Endodermal cell (in vitro differentiated cells): Measurements from ENCODE around the gene SSBP3. TPM values are rescaled to one million over a fixed set of nuclear protein-coding genes. Genes with fewer than 3 reads are reported as not detected.

ENCODE experiments used
- DNase-seq: peaks from one replicate; pipeline ENCODE4 v3.0.0-alpha.2; 2017
- H3K27ac ChIP-seq: 2 replicates; pipeline ENCODE4 v1.5.1; 2013; ENCODE audit warnings: mild to moderate bottlenecking, low read depth, low read length, moderate library complexity
- H3K27me3 ChIP-seq: 2 replicates; pipeline ENCODE4 v1.6.1; 2013; ENCODE audit warnings: mild to moderate bottlenecking, low read length, moderate library complexity; ENCODE audit not compliant: insufficient read depth, control insufficient read depth, poor library complexity, severe bottlenecking
- H3K36me3 ChIP-seq: 2 replicates; pipeline ENCODE4 v1.7.0; 2013; ENCODE audit warnings: mild to moderate bottlenecking, low read length, moderate library complexity; ENCODE audit not compliant: control insufficient read depth, insufficient read depth
- H3K4me1 ChIP-seq: one replicate; pipeline ENCODE4 v1.7.0; 2013; ENCODE audit warnings: low read length; ENCODE audit not compliant: control insufficient read depth, insufficient read depth
- H3K4me3 ChIP-seq: 2 replicates; pipeline ENCODE4 v1.5.1; 2013; ENCODE audit warnings: mild to moderate bottlenecking, low read length, moderate library complexity
- H3K9ac ChIP-seq: 2 replicates; pipeline ENCODE4 v1.6.1; 2013; ENCODE audit warnings: mild to moderate bottlenecking, low read length, moderate library complexity; ENCODE audit not compliant: poor library complexity, severe bottlenecking; ENCODE audit errors: extremely low read depth
- H3K9me3 ChIP-seq: 2 replicates; pipeline ENCODE4 v1.6.1; 2013; ENCODE audit warnings: mild to moderate bottlenecking, low read length, moderate library complexity; ENCODE audit not compliant: control insufficient read depth
- H3K27ac Mint-ChIP-seq: 2 replicates; pipeline ENCODE4 v1.8.0; 2020; ENCODE audit warnings: mixed read lengths
- H3K27me3 Mint-ChIP-seq: 2 replicates; pipeline ENCODE4 v1.8.0; 2021; ENCODE audit warnings: mild to moderate bottlenecking, mixed read lengths; ENCODE audit not compliant: insufficient read depth
- H3K36me3 Mint-ChIP-seq: 2 replicates; pipeline ENCODE4 v1.8.0; 2020; ENCODE audit warnings: low read depth, mixed read lengths
- H3K4me1 Mint-ChIP-seq: 2 replicates; pipeline ENCODE4 v1.8.0; 2020; ENCODE audit warnings: mixed read lengths
- H3K4me3 Mint-ChIP-seq: 2 replicates; pipeline ENCODE4 v1.8.0; 2020; ENCODE audit warnings: mild to moderate bottlenecking, moderate library complexity, mixed read lengths
- H3K9me3 Mint-ChIP-seq: 2 replicates; pipeline ENCODE4 v1.8.0; 2020; ENCODE audit warnings: mild to moderate bottlenecking, mixed read lengths
- CTCF ChIP-seq: fragments of 200-600 bp; sonication (generic); conservative IDR thresholded peaks from 2 replicates; pipeline ENCODE4 v1.5.0; 2021; ENCODE audit warnings: antibody characterized with exemption, mild to moderate bottlenecking
- WGBS, 2 experiments: methylation state at CpG; one replicate each; pipeline versions ENCODE4 v1.1.5 to v1.1.7; 2013; ENCODE audit warnings: missing lambda C conversion rate in 2 of 2, mixed read lengths in 1 of 2; ENCODE audit not compliant: insufficient coverage in 1 of 2, insufficient read length in 1 of 2; 5-methylcytosine and 5-hydroxymethylcytosine counted together
- total RNA-seq, 2 donors: library from RNA; stranded (reverse); fragmentation: NEBNext Ultra II Directional in 1 of 2; extraction: Animal tissue kit (Norgen Biotek cat#: 25700) in 1 of 2; gene quantifications; 2 replicates in 1 of 2; 3 replicates in 1 of 2; pipeline ENCODE4 v1.2.1, GENCODE V29; 2021

The SSBP3 gene
- total RNA-seq, 2 donors from 2014 or later: 342 TPM

GRCh38 chr1:54307305-54307704 is 98.9 kb downstream of the SSBP3 start:
- Mint-ChIP-seq H3K36me3 (peaks cover 41% of the 10 kb centered on the region), H3K4me3 (no peak overlapping the region), H3K9me3 (no peaks in the 10 kb centered on the region), H3K27ac (peak overlapping the region; percentile 81), H3K4me1 (peaks cover 81% of the 10 kb centered on the region), H3K27me3 (no peaks in the 10 kb centered on the region)
- no peak overlapping the region for H3K4me3 ChIP-seq
- DNase-seq: no peak
- H3K9ac ChIP-seq: no peak overlapping the region
- no peak for TF ChIP-seq CTCF
- peaks cover 56% of the 10 kb centered on the region for H3K36me3 ChIP-seq
- H3K9me3 ChIP-seq: no peaks in the 10 kb centered on the region
- no peak overlapping the region for H3K27ac ChIP-seq
- H3K27me3 ChIP-seq: no peaks in the 10 kb centered on the region
- 90 to 97% methylated on average over 3 of the region's 3 CpGs for WGBS, 2 experiments
- H3K4me1 ChIP-seq: peaks cover 42% of the 10 kb centered on the region

DNA sequence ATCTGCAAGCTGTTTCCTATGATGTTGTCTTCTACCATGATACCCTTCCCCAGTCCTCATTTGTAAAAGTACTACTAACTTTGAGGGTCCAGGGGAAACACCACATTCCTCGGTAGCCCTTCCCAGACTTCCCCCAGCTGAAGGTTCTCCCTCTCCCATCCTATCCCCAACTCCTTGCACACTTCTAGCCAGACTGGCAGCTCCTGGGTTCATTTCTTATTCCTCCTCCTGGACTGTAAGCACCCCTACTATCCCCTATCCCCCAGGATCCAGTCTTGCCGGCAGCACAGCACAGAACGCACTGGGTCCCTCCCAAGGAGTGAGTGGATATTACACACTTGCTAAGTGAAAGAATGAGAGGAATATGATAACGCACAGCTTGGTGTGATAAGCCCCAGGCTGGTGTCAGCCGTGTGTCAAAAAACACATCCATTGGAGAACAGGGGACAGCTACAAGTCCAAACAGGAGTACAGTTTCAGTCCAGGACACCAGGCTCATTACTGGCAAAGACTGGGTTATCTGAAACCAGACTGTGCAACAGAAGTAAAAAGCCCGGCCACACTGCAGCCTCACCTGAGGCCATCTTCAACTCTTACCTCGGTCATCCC is 100.2 kb downstream of the SSBP3 start:
- H3K4me1 ChIP-seq: peaks cover 44% of the 10 kb centered on the region
- no peak overlapping the region for H3K9ac ChIP-seq
- Mint-ChIP-seq H3K27ac (peak overlapping the region; percentile 1), H3K4me3 (no peak overlapping the region), H3K27me3 (no peaks in the 10 kb centered on the region), H3K36me3 (peaks cover 42% of the 10 kb centered on the region), H3K4me1 (peaks cover 84% of the 10 kb centered on the region), H3K9me3 (no peaks in the 10 kb centered on the region)
- H3K9me3 ChIP-seq: no peaks in the 10 kb centered on the region
- H3K36me3 ChIP-seq: peaks cover 59% of the 10 kb centered on the region
- no peak for DNase-seq
- 89% methylated on average over 4 to 7 of the region's 7 CpGs for WGBS, 2 experiments
- TF ChIP-seq CTCF: no peak
- H3K27me3 ChIP-seq: no peaks in the 10 kb centered on the region
- H3K4me3 ChIP-seq: no peak overlapping the region
- H3K27ac ChIP-seq: no peak overlapping the region

DNA sequence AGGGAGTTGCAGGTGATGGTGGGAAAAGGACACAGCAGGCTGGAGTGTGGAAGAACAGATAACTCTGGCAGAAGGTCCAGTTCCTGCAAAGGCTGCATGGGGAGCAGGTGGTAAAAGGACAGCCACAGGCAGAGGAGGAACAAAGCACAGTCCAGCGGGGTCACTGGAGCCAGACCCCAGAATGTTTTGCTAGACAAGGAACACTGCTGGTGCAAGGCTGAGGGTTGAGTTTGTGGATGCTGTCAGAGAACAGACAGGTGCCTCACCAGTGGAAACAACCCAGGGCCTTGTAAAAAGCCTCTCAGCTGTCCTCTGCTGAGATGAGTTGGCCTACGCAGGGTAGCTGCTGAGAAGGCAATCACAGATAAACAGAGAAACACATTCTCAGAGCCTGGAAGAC is 101.7 kb downstream of the SSBP3 start:
- no peaks in the 10 kb centered on the region for H3K9me3 ChIP-seq
- Mint-ChIP-seq H3K27ac (no peak overlapping the region), H3K4me3 (no peak overlapping the region), H3K4me1 (peaks cover 83% of the 10 kb centered on the region), H3K27me3 (no peaks in the 10 kb centered on the region), H3K9me3 (no peaks in the 10 kb centered on the region), H3K36me3 (peaks cover 34% of the 10 kb centered on the region)
- H3K4me1 ChIP-seq: peaks cover 51% of the 10 kb centered on the region
- no peak for DNase-seq
- no peak overlapping the region for H3K9ac ChIP-seq
- H3K27me3 ChIP-seq: no peaks in the 10 kb centered on the region
- H3K4me3 ChIP-seq: no peak overlapping the region
- peak overlapping the region; percentile 30 for H3K27ac ChIP-seq
- no peak for TF ChIP-seq CTCF
- 86 to 93% methylated on average over 2 of the region's 2 CpGs for WGBS, 2 experiments
- peaks cover 61% of the 10 kb centered on the region for H3K36me3 ChIP-seq
